Measurements from ENCODE around the gene NRN1.

The NRN1 gene

GRCh38 chr6:5986861-5987260 is 19.9 kb downstream of the NRN1 start:
- no peak overlapping the region for H2AFZ ChIP-seq (ENCODE audit: insufficient read depth, low read length, poor library complexity)
- H3K14ac ChIP-seq (ENCODE audit: low read length): no peak overlapping the region
- no peak overlapping the region for H2BK120ac ChIP-seq (ENCODE audit: insufficient read depth, low read length, poor library complexity)
- no peak overlapping the region for H3K4me3 ChIP-seq (ENCODE audit: low read depth, low read length)
- no peak overlapping the region for H3K4ac ChIP-seq (ENCODE audit: low read depth, low read length)
- no peak overlapping the region for H4K8ac ChIP-seq (ENCODE audit: low read depth, low read length)
- H2AK5ac ChIP-seq (ENCODE audit: low read length): no peak overlapping the region
- no peaks in the 10 kb centered on the region for H3K4me1 ChIP-seq (ENCODE audit: control insufficient read depth in 1 of 2, insufficient read depth in 2 of 2, low read length in 2 of 2)
- no peak for DNase-seq
- no peak overlapping the region for H3K23ac ChIP-seq (ENCODE audit: low read length)
- no peak overlapping the region for H4K12ac ChIP-seq (ENCODE audit: low read depth, low read length)
- no peaks in the 10 kb centered on the region for H3K27me3 ChIP-seq (ENCODE audit: insufficient read depth, low read length)
- no peaks in the 10 kb centered on the region for H3K9me3 ChIP-seq (ENCODE audit: insufficient read depth, low read depth, low read length)
- no peaks in the 10 kb centered on the region for H3K79me2 ChIP-seq (ENCODE audit: control insufficient read depth, insufficient read depth, low read length, poor library complexity)
- H3K4me2 ChIP-seq (ENCODE audit: low read length): no peak overlapping the region
- H3K9ac ChIP-seq (ENCODE audit: low read length): no peak overlapping the region
- no peak overlapping the region for H2BK5ac ChIP-seq (ENCODE audit: low read depth, low read length, poor library complexity)
- H3K18ac ChIP-seq (ENCODE audit: low read length): no peak overlapping the region
- H4K91ac ChIP-seq (ENCODE audit: low read depth, low read length): no peak overlapping the region
- H3K79me1 ChIP-seq (ENCODE audit: low read length): no peaks in the 10 kb centered on the region
- no peaks in the 10 kb centered on the region for H3K36me3 ChIP-seq (ENCODE audit: control insufficient read depth in 1 of 2, insufficient read depth in 2 of 2, low read length in 2 of 2)
- no peak overlapping the region for H2BK12ac ChIP-seq (ENCODE audit: low read length)
- H3K27ac ChIP-seq (ENCODE audit: low read depth, low read length): no peak overlapping the region
- WGBS (ENCODE audit: extremely low coverage, insufficient coverage, insufficient read length): no CpG with 5 or more reads among the region's 2 CpGs

GRCh38 chr6:5984150-5985089 is 22.3 kb downstream of the NRN1 start:
- Histone ChIP-seq H3K79me2 (ENCODE audit: control insufficient read depth, insufficient read depth, low read length, poor library complexity) (no peaks in the 10 kb centered on the region), H3K14ac (ENCODE audit: low read length) (no peak overlapping the region), H2BK120ac (ENCODE audit: insufficient read depth, low read length, poor library complexity) (no peak overlapping the region), H3K18ac (ENCODE audit: low read length) (no peak overlapping the region), H2BK12ac (ENCODE audit: low read length) (no peak overlapping the region), H3K23ac (ENCODE audit: low read length) (no peak overlapping the region), H2BK5ac (ENCODE audit: low read depth, low read length, poor library complexity) (no peak overlapping the region), H3K4ac (ENCODE audit: low read depth, low read length) (no peak overlapping the region), H4K91ac (ENCODE audit: low read depth, low read length) (no peak overlapping the region), H4K12ac (ENCODE audit: low read depth, low read length) (no peak overlapping the region), H3K27me3 (ENCODE audit: insufficient read depth, low read length) (no peaks in the 10 kb centered on the region), H3K9ac (ENCODE audit: low read length) (no peak overlapping the region), H3K4me1 (ENCODE audit: control insufficient read depth in 1 of 2, insufficient read depth in 2 of 2, low read length in 2 of 2) (no peaks in the 10 kb centered on the region), H3K9me3 (ENCODE audit: insufficient read depth, low read depth, low read length) (no peaks in the 10 kb centered on the region), H3K4me2 (ENCODE audit: low read length) (no peak overlapping the region), H4K8ac (ENCODE audit: low read depth, low read length) (no peak overlapping the region), H3K27ac (ENCODE audit: low read depth, low read length) (no peak overlapping the region), H3K79me1 (ENCODE audit: low read length) (no peaks in the 10 kb centered on the region), H2AFZ (ENCODE audit: insufficient read depth, low read length, poor library complexity) (no peak overlapping the region), H3K4me3 (ENCODE audit: low read depth, low read length) (no peak overlapping the region), H3K36me3 (ENCODE audit: control insufficient read depth in 1 of 2, insufficient read depth in 2 of 2, low read length in 2 of 2) (no peaks in the 10 kb centered on the region), H2AK5ac (ENCODE audit: low read length) (no peak overlapping the region)
- WGBS (ENCODE audit: extremely low coverage, insufficient coverage, insufficient read length): no CpG with 5 or more reads among the region's 7 CpGs
- no peak for DNase-seq

- H4K12ac ChIP-seq (ENCODE audit: low read depth, low read length): no peak overlapping the region
- H3K9ac ChIP-seq (ENCODE audit: low read length): no peak overlapping the region
- H3K4me2 ChIP-seq (ENCODE audit: low read length): no peak overlapping the region
- H2BK12ac ChIP-seq (ENCODE audit: low read length): no peak overlapping the region
- H2AFZ ChIP-seq (ENCODE audit: insufficient read depth, low read length, poor library complexity): no peak overlapping the region
- no peak overlapping the region for H2AK5ac ChIP-seq (ENCODE audit: low read length)
- H2BK120ac ChIP-seq (ENCODE audit: insufficient read depth, low read length, poor library complexity): no peak overlapping the region
- no peak for DNase-seq
- H3K4ac ChIP-seq (ENCODE audit: low read depth, low read length): no peak overlapping the region
- whole genome bisulfite sequencing (ENCODE audit: extremely low coverage, insufficient coverage, insufficient read length): no CpG with 5 or more reads among the region's 7 CpGs
- no peaks in the 10 kb centered on the region for H3K9me3 ChIP-seq (ENCODE audit: insufficient read depth, low read depth, low read length)
- H3K23ac ChIP-seq (ENCODE audit: low read length): no peak overlapping the region
- H3K14ac ChIP-seq (ENCODE audit: low read length): no peak overlapping the region
- no peak overlapping the region for H3K18ac ChIP-seq (ENCODE audit: low read length)
- H3K4me3 ChIP-seq (ENCODE audit: low read depth, low read length): no peak overlapping the region
- H3K27ac ChIP-seq (ENCODE audit: low read depth, low read length): no peak overlapping the region
- no peak overlapping the region for H2BK5ac ChIP-seq (ENCODE audit: low read depth, low read length, poor library complexity)
- no peaks in the 10 kb centered on the region for H3K79me1 ChIP-seq (ENCODE audit: low read length)
- H4K91ac ChIP-seq (ENCODE audit: low read depth, low read length): no peak overlapping the region
- H3K4me1 ChIP-seq (ENCODE audit: control insufficient read depth in 1 of 2, insufficient read depth in 2 of 2, low read length in 2 of 2): no peaks in the 10 kb centered on the region
- no peaks in the 10 kb centered on the region for H3K36me3 ChIP-seq (ENCODE audit: control insufficient read depth in 1 of 2, insufficient read depth in 2 of 2, low read length in 2 of 2)
- no peaks in the 10 kb centered on the region for H3K27me3 ChIP-seq (ENCODE audit: insufficient read depth, low read length)
- no peaks in the 10 kb centered on the region for H3K79me2 ChIP-seq (ENCODE audit: control insufficient read depth, insufficient read depth, low read length, poor library complexity)
- H4K8ac ChIP-seq (ENCODE audit: low read depth, low read length): no peak overlapping the region
Observed at GRCh38 chr6:5981126-5982026, 25.3 kb downstream of the NRN1 start.

GRCh38 chr6:5979650-5980420 is 26.9 kb downstream of the NRN1 start:
- H3K27ac ChIP-seq (ENCODE audit: low read depth, low read length): no peak overlapping the region
- H3K4ac ChIP-seq (ENCODE audit: low read depth, low read length): no peak overlapping the region
- no peak overlapping the region for H2BK120ac ChIP-seq (ENCODE audit: insufficient read depth, low read length, poor library complexity)
- no peaks in the 10 kb centered on the region for H3K4me1 ChIP-seq (ENCODE audit: control insufficient read depth in 1 of 2, insufficient read depth in 2 of 2, low read length in 2 of 2)
- H4K91ac ChIP-seq (ENCODE audit: low read depth, low read length): no peak overlapping the region
- no peak overlapping the region for H3K23ac ChIP-seq (ENCODE audit: low read length)
- H3K14ac ChIP-seq (ENCODE audit: low read length): no peak overlapping the region
- WGBS (ENCODE audit: extremely low coverage, insufficient coverage, insufficient read length): no CpG with 5 or more reads among the region's 9 CpGs
- no peak overlapping the region for H3K4me3 ChIP-seq (ENCODE audit: low read depth, low read length)
- H3K18ac ChIP-seq (ENCODE audit: low read length): no peak overlapping the region
- H2AFZ ChIP-seq (ENCODE audit: insufficient read depth, low read length, poor library complexity): no peak overlapping the region
- H4K8ac ChIP-seq (ENCODE audit: low read depth, low read length): no peak overlapping the region
- H2BK12ac ChIP-seq (ENCODE audit: low read length): no peak overlapping the region
- H3K79me1 ChIP-seq (ENCODE audit: low read length): no peaks in the 10 kb centered on the region
- no peak overlapping the region for H3K9ac ChIP-seq (ENCODE audit: low read length)
- H3K36me3 ChIP-seq (ENCODE audit: control insufficient read depth in 1 of 2, insufficient read depth in 2 of 2, low read length in 2 of 2): no peaks in the 10 kb centered on the region
- H3K9me3 ChIP-seq (ENCODE audit: insufficient read depth, low read depth, low read length): no peaks in the 10 kb centered on the region
- H2AK5ac ChIP-seq (ENCODE audit: low read length): no peak overlapping the region
- H3K79me2 ChIP-seq (ENCODE audit: control insufficient read depth, insufficient read depth, low read length, poor library complexity): no peaks in the 10 kb centered on the region
- no peak overlapping the region for H3K4me2 ChIP-seq (ENCODE audit: low read length)
- H4K12ac ChIP-seq (ENCODE audit: low read depth, low read length): no peak overlapping the region
- no peak overlapping the region for H2BK5ac ChIP-seq (ENCODE audit: low read depth, low read length, poor library complexity)
- peak in 1 of 2 donors; percentile 42 for DNase-seq
- no peaks in the 10 kb centered on the region for H3K27me3 ChIP-seq (ENCODE audit: insufficient read depth, low read length)
